Left renal pelvis (tissue), 4 donors: ENCODE results near the gene IL15RA. TPM values are rescaled to one million over a fixed set of nuclear protein-coding genes. Genes with fewer than 3 reads are reported as not detected.

Experiments used
- polyA plus RNA-seq, 4 donors: library from polyadenylated mRNA; unstranded; fragments of 120-200 nt; gene quantifications; one replicate each; pipeline ENCODE4 v1.2.1, GENCODE V29; 2013; ENCODE audit not compliant: insufficient read length in 4 of 4

Gene IL15RA
- polyA plus RNA-seq, 4 donors: 0.71 to 2.9 (median 2.1) TPM

Other genes with a start within 250 kb of the IL15RA start
- gene GDI2, start 164.1 kb downstream of the IL15RA start, polyA plus RNA-seq: 100 to 1,000 TPM; 274 to 388 (median 296) TPM
- 10 to 100 TPM in 3 of 4 donors, 1 to 10 TPM in 1; 9.5 to 13.7 (median 10.7) TPM for gene ANKRD16, start 87.7 kb downstream of the IL15RA start, polyA plus RNA-seq
- 10 to 100 TPM; 57.4 to 87.8 (median 66.9) TPM for gene FBH1, start 87.3 kb downstream of the IL15RA start, polyA plus RNA-seq
- gene IL2RA, start 84.8 kb upstream of the IL15RA start, polyA plus RNA-seq: under 1 TPM in 1 of 4 donors, not detected in 3; 0.07 TPM
- 100 to 1,000 TPM; 133 to 204 (median 149) TPM for gene RBM17, start 111.5 kb upstream of the IL15RA start, polyA plus RNA-seq
- 10 to 100 TPM; 20.0 to 45.8 (median 33.6) TPM for gene PFKFB3, start 225.4 kb upstream of the IL15RA start, polyA plus RNA-seq